Nasal cavity respiratory epithelium epithelial cell of viscerocranial mucosa (primary cell): ENCODE results near the gene CLNS1A. TPM values are rescaled to one million over a fixed set of nuclear protein-coding genes. Genes with fewer than 3 reads are reported as not detected.

Experiments
- total RNA-seq: library from RNA; depleted of rRNA; stranded (reverse); fragments of >200 nt; gene quantifications from 2 replicates; pipeline ENCODE4 v1.2.3, GENCODE V29; 2014

CLNS1A gene
- 130 and 233 TPM in 2 replicates for total RNA-seq

GRCh38 chr11:77637345-77638165 is at the start of gene CLNS1A:
TSS of gene CLNS1A (minus strand) at chr11:77637794. CDS start at chr11:77637714, 80 bp downstream.

GRCh38 chr11:77589521-77590193 is 47.9 kb downstream of the CLNS1A start, which contains the start of gene AQP11:
TSS of gene AQP11 (plus strand) at chr11:77589953. CDS start at chr11:77589993, 40 bp downstream.

Other genes with a start within 250 kb of the CLNS1A start
- 50.3 and 56.7 TPM in 2 replicates for gene PAK1, start 163.7 kb downstream of the CLNS1A start, total RNA-seq
- gene AQP11, start 47.8 kb downstream of the CLNS1A start, total RNA-seq, result 0.34 and 0.43 TPM in 2 replicates
- gene RSF1, start 182.9 kb upstream of the CLNS1A start, total RNA-seq, result 22.2 and 41.4 TPM in 2 replicates
- 3.4 and 6.8 TPM in 2 replicates for gene AAMDC, start 183.3 kb upstream of the CLNS1A start, total RNA-seq